GM21381 (cell line): ENCODE measurements around the gene TCHHL1.
"Not testable (repeated sequence)": the region's sequence is repeated elsewhere in the genome, so short reads cannot be mapped to it uniquely, and the experiment has no call there.

Source experiments
- ATAC-seq: cut with Tn5 transposase; IDR thresholded peaks from one replicate; pipeline ENCODE4 v1.9.1; 2021; ENCODE audit warnings: mild to moderate bottlenecking, moderate library complexity; ENCODE audit not compliant: unreplicated experiment

The TCHHL1 gene

GRCh38 chr1:152096931-152097330 is 8.1 kb upstream of the TCHHL1 start:
- no peak for ATAC-seq

GRCh38 chr1:152086760-152087159 is 2.1 kb downstream of the TCHHL1 start:
- no peak for ATAC-seq

DNA sequence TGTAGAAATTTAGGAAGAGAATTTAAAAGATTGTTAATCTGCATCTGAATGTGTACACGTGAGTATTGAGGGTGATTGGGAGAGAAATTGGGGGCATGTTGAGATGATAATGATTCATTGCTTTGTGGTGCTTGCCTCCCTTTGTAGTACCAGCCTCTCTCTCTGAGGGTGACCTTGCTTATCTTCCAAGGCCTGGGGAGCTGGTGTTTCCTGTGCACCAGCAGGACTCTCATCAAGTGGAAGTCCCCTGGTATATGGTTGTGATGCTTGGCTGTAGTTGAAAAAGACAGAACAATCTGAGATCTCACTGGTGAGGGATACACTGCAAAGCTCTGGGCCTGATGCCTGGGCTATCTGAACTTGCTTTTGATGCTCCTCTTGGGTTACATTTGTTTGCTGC is 4.0 kb downstream of the TCHHL1 start:
- no peak for ATAC-seq

DNA sequence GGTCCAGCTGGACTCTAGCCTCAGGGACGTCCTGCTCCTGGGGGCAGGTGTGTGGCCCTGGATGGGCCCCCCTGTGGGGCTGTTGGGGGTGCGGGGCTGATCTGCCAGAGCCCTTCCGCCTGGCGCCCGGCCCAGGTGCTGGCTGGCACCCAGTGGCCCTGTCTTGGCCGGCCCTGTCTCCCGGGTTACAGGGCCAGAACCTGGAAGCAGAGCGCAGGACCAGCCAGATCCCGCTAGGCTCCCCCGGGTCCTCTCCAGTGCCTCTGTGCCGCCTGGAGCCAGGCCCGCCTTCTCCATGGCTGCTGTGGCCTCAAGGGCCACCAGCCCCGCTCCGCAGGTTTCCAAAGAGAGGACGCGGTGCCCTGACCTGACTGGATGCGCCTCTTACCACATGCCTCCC is 7.8 kb downstream of the TCHHL1 start:
- not testable (repeated sequence) for ATAC-seq

GRCh38 chr1:152080494-152080893 is 8.4 kb downstream of the TCHHL1 start:
- not testable (repeated sequence) for ATAC-seq

DNA sequence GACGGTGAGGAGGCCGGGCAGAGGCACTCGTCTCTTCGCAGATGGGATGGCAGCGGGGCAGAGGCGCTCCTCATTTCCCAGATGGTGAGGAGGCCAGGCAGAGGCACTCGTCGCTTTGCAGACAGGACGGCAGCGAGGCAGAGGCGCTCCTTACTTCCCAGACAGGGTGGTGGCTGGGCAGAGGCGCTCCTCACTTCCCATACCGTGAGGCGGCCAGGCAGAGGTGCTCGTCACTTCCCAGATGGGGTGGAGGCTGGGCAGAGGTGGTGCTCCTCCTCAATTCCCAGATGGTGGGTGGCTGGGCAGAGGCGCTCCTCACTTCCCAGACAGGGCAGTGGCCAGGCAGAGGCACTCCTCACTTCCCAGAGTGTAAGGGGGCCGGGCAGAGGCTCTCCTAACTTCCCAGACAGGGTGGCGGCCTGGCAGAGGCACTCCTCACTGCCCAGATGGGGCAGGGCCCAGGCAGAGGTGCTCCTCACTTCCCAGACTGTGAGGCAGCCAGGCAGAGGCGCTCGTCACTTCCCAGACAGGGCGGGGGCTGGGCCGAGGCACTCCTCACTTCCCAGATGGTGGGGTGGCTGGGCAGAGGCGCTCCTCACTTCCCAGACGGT is 9.9 kb downstream of the TCHHL1 start:
- no peak for ATAC-seq

- no peak for ATAC-seq
Observed at GRCh38 chr1:152072311-152072710, 16.6 kb downstream of the TCHHL1 start.

DNA sequence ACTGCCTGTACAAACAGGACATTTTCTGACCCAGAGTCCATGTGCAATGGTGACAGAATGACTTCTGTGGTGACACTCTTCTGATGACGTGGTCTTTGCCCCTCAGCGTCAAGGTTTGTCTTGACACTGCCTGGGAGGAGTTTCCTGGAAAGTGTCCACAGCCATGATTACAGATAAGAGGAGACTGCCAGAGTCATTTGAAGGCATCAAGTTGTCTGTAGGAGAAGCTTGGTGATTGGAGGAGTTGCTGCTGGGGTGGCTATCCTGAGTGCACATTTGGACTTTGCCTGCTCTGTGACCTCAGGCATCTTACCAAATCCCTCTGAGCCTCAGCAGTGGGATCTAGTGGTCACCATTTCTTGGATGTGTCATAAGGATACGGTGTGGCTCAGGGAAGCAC is 17.7 kb downstream of the TCHHL1 start:
- no peak for ATAC-seq

- no peak for ATAC-seq
Observed at GRCh38 chr1:152067929-152068328, 20.9 kb downstream of the TCHHL1 start.

DNA sequence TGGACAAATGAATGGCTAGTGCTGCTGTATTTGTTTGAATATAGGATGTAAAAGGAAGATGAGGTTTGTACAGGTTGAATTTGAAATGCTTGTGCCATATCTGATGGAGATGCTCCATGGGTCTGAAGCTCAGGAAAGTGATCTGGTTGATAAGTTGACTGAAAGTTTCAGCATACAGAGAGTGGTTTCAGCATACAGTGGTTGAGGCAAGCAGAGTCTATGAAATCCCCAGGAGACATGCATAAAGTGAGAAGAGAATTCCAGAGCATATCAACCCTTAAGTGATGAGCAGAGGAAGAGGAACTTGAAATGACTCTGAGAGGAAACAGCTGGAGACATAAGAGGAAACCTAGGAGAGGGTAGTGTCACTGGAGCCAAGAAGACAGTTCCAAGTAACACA is 21.7 kb downstream of the TCHHL1 start:
- no peak for ATAC-seq

- no peak for ATAC-seq
Observed at GRCh38 chr1:152061952-152062351, 26.9 kb downstream of the TCHHL1 start.

GRCh38 chr1:152053375-152053774 is 35.5 kb downstream of the TCHHL1 start:
- ATAC-seq, result no peak

GRCh38 chr1:152052606-152053005 is 36.3 kb downstream of the TCHHL1 start:
- ATAC-seq, result no peak

GRCh38 chr1:152050886-152051675 is 37.8 kb downstream of the TCHHL1 start:
- ATAC-seq, result no peak

DNA sequence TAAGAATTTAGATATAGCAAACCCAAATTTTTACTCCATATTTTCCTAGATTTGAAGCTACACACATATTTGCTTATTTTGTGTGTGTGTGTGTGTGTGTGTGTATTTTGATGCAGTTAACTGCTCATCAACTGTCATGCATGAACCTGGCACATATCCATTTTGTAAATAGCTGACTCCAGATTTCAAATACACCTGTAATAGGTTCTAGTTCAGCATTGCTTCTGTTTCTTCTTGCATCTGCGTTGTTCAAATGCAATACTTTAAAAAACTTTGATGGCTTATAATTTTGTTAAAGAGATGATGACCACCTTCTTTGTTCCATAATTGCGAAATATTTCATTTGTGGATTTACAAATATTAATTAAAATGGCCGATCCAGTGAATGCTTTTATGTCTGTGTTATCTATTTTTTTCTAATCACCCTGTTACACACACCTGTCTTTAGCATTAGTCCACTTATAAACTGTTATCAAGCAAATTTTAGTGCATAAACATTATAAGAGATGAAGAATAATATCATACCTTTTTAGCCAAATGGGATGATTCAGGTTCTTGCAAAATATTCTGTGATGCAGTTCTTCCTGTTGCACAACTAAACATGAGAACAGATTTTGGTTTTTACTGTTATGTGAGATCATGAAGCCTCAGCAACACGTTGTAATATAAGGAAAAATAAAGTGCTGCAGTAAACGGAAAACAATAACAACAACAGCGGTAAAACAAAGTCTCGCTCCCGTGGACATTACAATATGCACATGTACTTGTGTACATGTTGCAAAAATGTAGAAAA is 39.4 kb downstream of the TCHHL1 start:
- no peak for ATAC-seq

DNA sequence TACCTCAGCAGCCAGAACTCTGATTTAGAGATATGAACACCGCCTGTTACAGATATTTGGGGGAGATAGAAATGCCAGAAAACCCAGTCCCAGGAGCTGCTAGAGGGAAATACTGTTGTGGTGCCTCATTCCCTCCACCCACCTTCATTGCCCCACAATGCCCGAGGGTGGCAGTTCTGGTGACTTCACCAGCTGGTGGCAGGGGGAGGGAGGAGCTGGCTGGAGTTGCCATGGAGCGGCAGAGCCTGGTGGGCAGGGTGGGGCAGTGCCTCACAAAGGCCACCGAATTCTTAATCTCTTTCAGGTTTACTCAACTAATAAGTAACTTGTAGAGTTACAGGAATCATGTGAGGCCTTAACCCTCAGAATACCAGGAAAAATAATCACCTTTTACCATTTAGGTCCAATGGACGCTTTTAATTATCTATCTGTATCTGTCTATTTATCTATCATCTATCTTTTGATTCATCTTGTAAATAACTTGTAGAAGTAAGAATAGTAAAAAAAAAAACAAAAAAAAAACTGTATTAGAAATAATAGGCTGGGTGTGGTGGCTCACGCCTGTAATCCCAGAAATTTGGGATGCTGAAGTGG is 40.4 kb downstream of the TCHHL1 start:
- peak; percentile 6 for ATAC-seq

DNA sequence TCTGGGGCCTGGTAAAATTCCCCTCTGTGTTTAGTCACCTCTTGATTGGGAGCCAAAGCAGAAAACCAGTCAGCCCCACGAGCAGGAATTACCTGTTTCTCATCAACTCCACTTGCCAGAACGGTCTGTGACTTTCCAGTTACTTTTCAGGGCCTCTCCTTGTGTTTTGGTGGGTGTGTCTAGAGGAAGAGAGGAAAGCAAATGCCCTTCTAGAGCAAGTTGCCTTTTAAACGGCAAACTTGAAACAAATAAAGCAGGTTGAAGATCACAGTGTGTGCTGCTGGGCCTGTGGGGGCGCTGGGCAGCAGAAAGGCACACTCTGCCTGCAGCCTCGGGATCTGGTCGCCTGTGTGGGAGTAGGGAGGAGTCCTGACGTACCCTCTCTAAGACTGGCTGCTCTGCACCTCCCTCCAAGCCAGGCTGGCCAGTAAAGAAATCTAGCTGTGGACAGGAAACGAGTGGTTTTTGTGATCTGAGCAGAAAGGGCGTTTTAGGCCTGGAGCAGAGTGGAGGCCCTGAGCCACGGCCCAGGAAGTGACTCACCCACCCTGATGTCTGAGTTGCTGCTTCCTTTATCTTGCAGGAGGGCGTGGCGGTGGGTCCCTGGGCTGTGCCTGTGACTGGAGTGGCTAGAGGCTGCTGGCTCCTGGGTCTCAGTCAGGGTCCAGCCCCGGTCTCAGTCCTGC is 41.0 kb downstream of the TCHHL1 start:
- peak; percentile 96 for ATAC-seq

DNA sequence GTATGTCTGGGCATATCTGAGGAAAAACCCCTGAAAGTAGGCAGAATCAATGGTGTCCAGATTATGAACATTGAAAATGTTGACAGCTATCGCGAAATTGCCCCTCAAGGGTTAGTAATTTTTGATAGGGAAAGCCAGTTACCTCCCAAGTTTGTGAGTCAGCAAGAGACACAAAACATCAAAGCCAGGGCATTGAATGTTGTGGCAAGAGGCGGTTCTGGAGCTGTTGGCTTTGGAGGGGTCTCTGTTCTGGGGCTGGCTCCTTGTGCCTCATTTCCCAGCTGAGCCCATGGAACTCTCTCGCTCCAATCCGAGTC is 41.5 kb downstream of the TCHHL1 start:
- ATAC-seq, result no peak

GRCh38 chr1:152044386-152044785 is 44.5 kb downstream of the TCHHL1 start:
- no peak for ATAC-seq

DNA sequence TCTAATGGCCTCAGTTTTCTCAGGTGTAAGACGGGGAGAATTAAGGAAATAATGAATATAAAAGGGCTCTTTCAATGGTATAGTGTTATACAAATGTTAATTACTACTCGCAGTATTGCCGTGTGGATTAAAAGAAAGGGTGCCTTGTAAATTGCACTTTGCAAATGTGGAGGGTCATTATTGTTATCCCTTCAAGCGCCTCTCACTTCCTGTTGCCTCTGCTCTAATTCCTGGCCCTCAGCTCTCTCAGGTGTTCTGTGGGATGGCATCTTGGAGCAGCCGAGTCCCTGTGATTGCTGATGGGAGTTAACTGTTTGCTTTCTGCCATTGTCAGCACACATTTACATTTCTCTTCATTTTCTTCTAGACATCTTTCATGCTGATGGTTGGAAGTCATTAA is 45.0 kb downstream of the TCHHL1 start:
- no peak for ATAC-seq

GRCh38 chr1:152042030-152042429 is 46.8 kb downstream of the TCHHL1 start:
- no peak for ATAC-seq
